Fibroblast of peridontal ligament (primary cell): ENCODE results near the gene BEGAIN.
"Not testable (repeated sequence)": the region's sequence is repeated elsewhere in the genome, so short reads cannot be mapped to it uniquely, and the experiment has no call there.

ENCODE experiments used
- DNase-seq: peaks from one replicate; pipeline ENCODE4 v3.0.0-alpha.2; 2010; ENCODE audit errors: extremely low read depth

BEGAIN gene

GRCh38 chr14:100523131-100523842 lies 63.9 kb downstream of the BEGAIN start:
- DNase-seq = no peak

GRCh38 chr14:100522616-100523099 lies 64.6 kb downstream of the BEGAIN start:
- no peak for DNase-seq

DNA sequence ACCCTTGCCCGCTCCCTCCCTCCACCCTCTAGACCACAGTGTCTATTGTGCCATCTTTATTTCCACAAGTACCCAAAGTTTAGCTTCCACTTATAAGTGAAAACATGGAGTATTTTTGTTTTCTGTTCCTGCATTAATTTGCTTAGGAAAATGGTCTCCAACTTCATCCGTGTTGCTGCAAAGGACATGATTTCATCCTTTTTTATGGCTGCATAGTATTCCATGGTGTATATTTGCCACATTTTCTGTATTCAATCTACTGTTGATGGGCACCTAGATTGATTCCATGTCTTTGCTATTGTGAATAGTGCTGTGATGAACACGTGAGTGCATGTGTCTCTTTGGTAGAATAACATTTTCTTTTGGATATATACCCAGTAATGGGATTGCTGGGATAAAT lies 81.2 kb downstream of the BEGAIN start:
- not testable (repeated sequence) for DNase-seq

- DNase-seq = no peak
Observed at GRCh38 chr14:100504372-100505078, 82.7 kb downstream of the BEGAIN start.

GRCh38 chr14:100503251-100503650 lies 84.0 kb downstream of the BEGAIN start:
- DNase-seq = no peak

GRCh38 chr14:100502622-100503220 lies 84.5 kb downstream of the BEGAIN start:
- DNase-seq = no peak

GRCh38 chr14:100500128-100500527 lies 87.1 kb downstream of the BEGAIN start:
- no peak for DNase-seq

GRCh38 chr14:100498068-100498467 lies 89.1 kb downstream of the BEGAIN start:
- no peak for DNase-seq

- DNase-seq = no peak
Observed at GRCh38 chr14:100495917-100496316, 91.3 kb downstream of the BEGAIN start.

GRCh38 chr14:100494645-100495044 lies 92.6 kb downstream of the BEGAIN start:
- DNase-seq = no peak

GRCh38 chr14:100490252-100490651 lies 97.0 kb downstream of the BEGAIN start:
- DNase-seq = no peak

- DNase-seq = no peak
Observed at GRCh38 chr14:100488057-100488456, 99.2 kb downstream of the BEGAIN start.

DNA sequence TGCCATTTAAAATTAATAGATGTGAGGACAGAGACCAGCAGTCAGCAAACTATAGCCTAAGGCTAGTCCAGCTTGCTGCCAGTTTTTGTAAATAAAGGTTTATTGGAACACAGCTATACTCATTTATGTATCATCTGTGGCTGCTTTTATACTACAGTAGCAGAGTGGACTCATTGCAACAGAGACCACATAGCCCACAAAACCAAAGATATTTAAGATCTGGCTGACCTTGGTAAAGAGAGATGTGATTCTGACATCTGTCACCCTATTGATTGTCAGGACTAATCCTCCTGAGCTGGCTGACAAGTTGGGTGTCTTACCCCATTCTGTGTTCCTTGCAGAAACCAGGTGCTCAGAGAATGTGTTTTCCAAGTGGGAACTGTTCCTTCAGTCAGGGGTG lies 99.9 kb downstream of the BEGAIN start:
- DNase-seq = no peak
